Neural cell (in vitro differentiated cells): ENCODE data around the gene C11orf97. TPM values are rescaled to one million over a fixed set of nuclear protein-coding genes. Genes with fewer than 3 reads are reported as not detected.

Experiments
- H2AFZ ChIP-seq: fragments of 200-600, 300-800 bp; sonication (generic), shearing (Covaris generic); 2 replicates; pipeline ENCODE4 v1.6.0; 2014; ENCODE audit warnings: low read depth, mild to moderate bottlenecking, antibody characterized with exemption, low read length, moderate library complexity
- H3F3A ChIP-seq: fragments of 200-600 bp; shearing (Covaris generic); 2 replicates; pipeline ENCODE4 v1.6.1; 2016; ENCODE audit warnings: mild to moderate bottlenecking, moderate library complexity, mixed read lengths, antibody characterized with exemption, low read length; ENCODE audit not compliant: insufficient read depth, poor library complexity, severe bottlenecking
- H3K27ac ChIP-seq: fragments of 200-600, 300-800 bp; sonication (generic), shearing (Covaris generic); 2 replicates; pipeline ENCODE4 v1.5.1; 2014; ENCODE audit warnings: mild to moderate bottlenecking, low read length, moderate library complexity
- H3K27me3 ChIP-seq: fragments of 300-800, 200-600 bp; sonication (generic), shearing (Covaris generic); 2 replicates; pipeline ENCODE4 v1.6.0; 2014; ENCODE audit warnings: mild to moderate bottlenecking, low read depth, low read length, moderate library complexity; ENCODE audit not compliant: insufficient read depth
- H3K36me3 ChIP-seq: fragments of 300-800, 200-600 bp; sonication (generic), shearing (Covaris generic); 2 replicates; pipeline ENCODE4 v1.5.1; 2014; ENCODE audit warnings: mild to moderate bottlenecking, antibody characterized with exemption, low read length, moderate library complexity; ENCODE audit not compliant: insufficient read depth
- H3K4me2 ChIP-seq: fragments of 300-800, 200-600 bp; sonication (generic), shearing (Covaris generic); 2 replicates; pipeline ENCODE4 v1.6.0; 2014; ENCODE audit warnings: mild to moderate bottlenecking, low read length
- H3K4me3 ChIP-seq: fragments of 300-800, 200-600 bp; sonication (generic), shearing (Covaris generic); 2 replicates; pipeline ENCODE4 v1.5.1; 2014; ENCODE audit warnings: mild to moderate bottlenecking, low read length, moderate library complexity
- H3K79me2 ChIP-seq: fragments of 200-600 bp; shearing (Covaris generic); replicated peaks from 2 replicates; pipeline ENCODE4 v1.6.0; 2014; ENCODE audit warnings: mild to moderate bottlenecking, low read length, moderate library complexity; ENCODE audit not compliant: insufficient read depth
- H3K9ac ChIP-seq: fragments of 300-800, 200-600 bp; sonication (generic), shearing (Covaris generic); 2 replicates; pipeline ENCODE4 v1.6.1; 2016; ENCODE audit warnings: mild to moderate bottlenecking, low read length, mixed read lengths
- H3K9me2 ChIP-seq: fragments of 200-600 bp; shearing (Covaris generic); 2 replicates; pipeline ENCODE4 v1.6.1; 2016; ENCODE audit warnings: mild to moderate bottlenecking, low read length, mixed read lengths; ENCODE audit not compliant: insufficient read depth
- H3K9me3 ChIP-seq: fragments of 200-600, 300-800 bp; sonication (generic), shearing (Covaris generic); 2 replicates; pipeline ENCODE4 v1.6.1; 2016; ENCODE audit warnings: mild to moderate bottlenecking, mixed run types, low read length, moderate library complexity, mixed read lengths
- H4K20me1 ChIP-seq: fragments of 200-600 bp; shearing (Covaris generic); 2 replicates; pipeline ENCODE4 v1.6.1; 2016; ENCODE audit warnings: mild to moderate bottlenecking, mixed run types; ENCODE audit not compliant: insufficient read depth
- EP300 ChIP-seq: fragments of 450-650 bp; conservative IDR thresholded peaks from 2 replicates; pipeline ENCODE4 v1.6.1; 2014; ENCODE audit warnings: antibody characterized with exemption, mild to moderate bottlenecking, moderate library complexity; ENCODE audit not compliant: poor library complexity, severe bottlenecking
- EZH2 ChIP-seq: fragments of 200-600, 300-800 bp; shearing (Covaris generic), sonication (generic); IDR thresholded peaks from 2 replicates; pipeline ENCODE4 v1.6.1; 2014; ENCODE audit warnings: antibody characterized with exemption, low read length, borderline replicate concordance, mild to moderate bottlenecking; ENCODE audit not compliant: insufficient read depth, poor library complexity, severe bottlenecking
- MXI1 ChIP-seq: fragments of 450-650 bp; conservative IDR thresholded peaks from 2 replicates; pipeline ENCODE4 v1.6.1; 2014; ENCODE audit warnings: antibody characterized with exemption, mild to moderate bottlenecking; ENCODE audit not compliant: poor library complexity, severe bottlenecking
- POLR2AphosphoS5 ChIP-seq: IDR thresholded peaks from 2 replicates; pipeline ENCODE4 v1.6.1; 2012
- RAD21 ChIP-seq: fragments of 450-650 bp; conservative IDR thresholded peaks from 2 replicates; pipeline ENCODE4 v1.6.1; 2014; ENCODE audit warnings: antibody characterized with exemption, mild to moderate bottlenecking, moderate library complexity
- SMC3 ChIP-seq: fragments of 450-650 bp; conservative IDR thresholded peaks from 2 replicates; pipeline ENCODE4 v1.6.1; 2014; ENCODE audit warnings: antibody characterized with exemption, mild to moderate bottlenecking, moderate library complexity; ENCODE audit not compliant: poor library complexity
- TAF1 ChIP-seq: IDR thresholded peaks from 2 replicates; pipeline ENCODE4 v1.6.1; 2012; ENCODE audit warnings: low read depth
- polyA plus RNA-seq: library from polyadenylated mRNA; depleted of rRNA; stranded (reverse); fragments of >200 nt; gene quantifications from 2 replicates; pipeline ENCODE4 v1.2.3, GENCODE V29; 2014
- TF ChIP-seq, protein P1 (sequence below): IDR thresholded peaks from 2 replicates; pipeline ENCODE4 v1.6.1; 2012; ENCODE audit warnings: borderline replicate concordance
- TF ChIP-seq, protein P2 (sequence below): fragments of 450-650 bp; IDR thresholded peaks from 2 replicates; pipeline ENCODE4 v1.5.1; 2014; ENCODE audit warnings: antibody characterized with exemption, mild to moderate bottlenecking, moderate library complexity; ENCODE audit not compliant: poor library complexity, severe bottlenecking

C11orf97 gene
- polyA plus RNA-seq, 1 donor from 2014 or later = 0.47 TPM

DNA sequence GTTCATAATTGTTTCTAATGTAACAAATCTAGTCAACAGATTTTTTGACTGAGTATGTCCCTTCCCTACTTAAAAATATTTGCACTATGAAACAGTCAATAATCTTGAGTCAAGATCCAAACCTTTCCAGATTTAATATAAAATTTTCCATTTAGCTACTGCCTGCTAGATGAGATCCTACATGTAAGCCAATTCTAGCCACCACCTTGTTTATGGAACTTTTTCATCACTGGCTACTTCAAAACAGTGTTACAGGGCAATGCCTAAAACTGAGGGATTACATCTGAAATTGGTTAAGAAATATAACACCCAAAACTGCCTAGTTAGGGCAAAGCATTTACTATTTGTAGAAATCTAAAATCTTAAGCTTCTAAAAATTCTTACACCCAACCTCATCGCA is 20.9 kb downstream of the C11orf97 start:
- Histone ChIP-seq H3K9me2 (no peaks in the 10 kb centered on the region), H3K4me3 (no peak overlapping the region), H3K4me2 (no peak overlapping the region), H3K36me3 (no peaks in the 10 kb centered on the region), H2AFZ (no peak overlapping the region), H3K9ac (no peak overlapping the region), H4K20me1 (no peaks in the 10 kb centered on the region), H3K79me2 (no peaks in the 10 kb centered on the region), H3K27me3 (no peaks in the 10 kb centered on the region), H3K9me3 (no peaks in the 10 kb centered on the region), H3K27ac (no peak overlapping the region), H3F3A (no peaks in the 10 kb centered on the region)
- TF ChIP-seq, protein P1, sequence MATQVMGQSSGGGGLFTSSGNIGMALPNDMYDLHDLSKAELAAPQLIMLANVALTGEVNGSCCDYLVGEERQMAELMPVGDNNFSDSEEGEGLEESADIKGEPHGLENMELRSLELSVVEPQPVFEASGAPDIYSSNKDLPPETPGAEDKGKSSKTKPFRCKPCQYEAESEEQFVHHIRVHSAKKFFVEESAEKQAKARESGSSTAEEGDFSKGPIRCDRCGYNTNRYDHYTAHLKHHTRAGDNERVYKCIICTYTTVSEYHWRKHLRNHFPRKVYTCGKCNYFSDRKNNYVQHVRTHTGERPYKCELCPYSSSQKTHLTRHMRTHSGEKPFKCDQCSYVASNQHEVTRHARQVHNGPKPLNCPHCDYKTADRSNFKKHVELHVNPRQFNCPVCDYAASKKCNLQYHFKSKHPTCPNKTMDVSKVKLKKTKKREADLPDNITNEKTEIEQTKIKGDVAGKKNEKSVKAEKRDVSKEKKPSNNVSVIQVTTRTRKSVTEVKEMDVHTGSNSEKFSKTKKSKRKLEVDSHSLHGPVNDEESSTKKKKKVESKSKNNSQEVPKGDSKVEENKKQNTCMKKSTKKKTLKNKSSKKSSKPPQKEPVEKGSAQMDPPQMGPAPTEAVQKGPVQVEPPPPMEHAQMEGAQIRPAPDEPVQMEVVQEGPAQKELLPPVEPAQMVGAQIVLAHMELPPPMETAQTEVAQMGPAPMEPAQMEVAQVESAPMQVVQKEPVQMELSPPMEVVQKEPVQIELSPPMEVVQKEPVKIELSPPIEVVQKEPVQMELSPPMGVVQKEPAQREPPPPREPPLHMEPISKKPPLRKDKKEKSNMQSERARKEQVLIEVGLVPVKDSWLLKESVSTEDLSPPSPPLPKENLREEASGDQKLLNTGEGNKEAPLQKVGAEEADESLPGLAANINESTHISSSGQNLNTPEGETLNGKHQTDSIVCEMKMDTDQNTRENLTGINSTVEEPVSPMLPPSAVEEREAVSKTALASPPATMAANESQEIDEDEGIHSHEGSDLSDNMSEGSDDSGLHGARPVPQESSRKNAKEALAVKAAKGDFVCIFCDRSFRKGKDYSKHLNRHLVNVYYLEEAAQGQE = no peak
- no peak for TF ChIP-seq EZH2
- TF ChIP-seq SMC3 = no peak
- no peak for TF ChIP-seq TAF1
- no peak for TF ChIP-seq RAD21

DNA sequence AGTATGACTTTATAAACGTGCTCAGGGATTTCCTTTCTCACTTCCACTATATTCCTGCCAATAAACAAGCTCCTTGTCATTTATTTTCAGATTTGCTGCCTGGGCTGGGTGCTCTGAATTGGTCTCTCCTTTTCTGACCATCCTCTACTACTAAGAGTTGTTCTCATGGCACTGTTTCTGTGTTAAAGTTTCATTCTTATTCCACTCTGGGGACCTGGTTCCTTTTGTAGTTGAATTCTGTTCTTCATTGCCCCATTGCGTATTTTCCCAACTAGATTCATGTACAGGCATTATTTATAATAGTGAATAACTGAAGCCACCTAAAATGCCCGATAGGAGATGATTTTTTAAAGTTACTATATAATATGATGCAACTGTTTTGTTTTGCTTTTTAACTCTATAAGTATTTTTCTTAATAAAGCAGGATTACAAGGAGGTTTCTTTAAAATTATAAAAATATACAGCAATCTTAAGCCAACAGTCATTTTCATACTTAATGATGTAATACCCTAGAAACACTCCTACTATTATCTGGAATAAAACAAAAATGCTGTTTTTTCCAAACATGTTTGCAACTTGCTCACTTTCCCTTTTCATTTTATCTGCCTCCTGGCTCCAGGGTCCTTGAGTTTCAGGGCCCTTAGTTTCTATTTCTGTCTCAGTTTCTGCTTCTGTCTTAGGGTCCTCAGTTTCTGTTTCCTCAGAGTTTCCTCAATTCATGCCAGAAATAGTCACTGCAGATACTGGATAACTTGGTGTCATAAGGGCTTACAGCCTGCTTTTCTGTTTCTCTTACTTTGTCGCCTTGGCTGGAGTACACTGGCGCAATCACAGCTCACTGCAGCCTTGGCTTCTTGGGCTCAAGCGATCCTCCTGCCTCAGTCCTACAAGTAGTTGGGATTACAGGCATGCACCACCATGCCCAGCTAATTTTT is 21.7 kb downstream of the C11orf97 start:
- Histone ChIP-seq H3K27ac (no peak overlapping the region), H3K79me2 (no peaks in the 10 kb centered on the region)

More for the DNA sequence above, 21.7 kb downstream of the C11orf97 start:
- Histone ChIP-seq H3K4me2 (no peak overlapping the region), H3K27me3 (no peaks in the 10 kb centered on the region), H3K4me3 (no peak overlapping the region), H3K9ac (no peak overlapping the region), H3K9me3 (no peaks in the 10 kb centered on the region), H2AFZ (no peak overlapping the region), H3K9me2 (no peaks in the 10 kb centered on the region), H3K36me3 (no peaks in the 10 kb centered on the region), H3F3A (no peaks in the 10 kb centered on the region), H4K20me1 (no peaks in the 10 kb centered on the region)
- no peak for TF ChIP-seq EP300
- TF ChIP-seq, protein P1 = no peak
- no peak for TF ChIP-seq POLR2AphosphoS5
- TF ChIP-seq RAD21 = no peak
- no peak for TF ChIP-seq SMC3
- TF ChIP-seq TAF1 = no peak
- no peak for TF ChIP-seq MXI1
- TF ChIP-seq, protein P2, sequence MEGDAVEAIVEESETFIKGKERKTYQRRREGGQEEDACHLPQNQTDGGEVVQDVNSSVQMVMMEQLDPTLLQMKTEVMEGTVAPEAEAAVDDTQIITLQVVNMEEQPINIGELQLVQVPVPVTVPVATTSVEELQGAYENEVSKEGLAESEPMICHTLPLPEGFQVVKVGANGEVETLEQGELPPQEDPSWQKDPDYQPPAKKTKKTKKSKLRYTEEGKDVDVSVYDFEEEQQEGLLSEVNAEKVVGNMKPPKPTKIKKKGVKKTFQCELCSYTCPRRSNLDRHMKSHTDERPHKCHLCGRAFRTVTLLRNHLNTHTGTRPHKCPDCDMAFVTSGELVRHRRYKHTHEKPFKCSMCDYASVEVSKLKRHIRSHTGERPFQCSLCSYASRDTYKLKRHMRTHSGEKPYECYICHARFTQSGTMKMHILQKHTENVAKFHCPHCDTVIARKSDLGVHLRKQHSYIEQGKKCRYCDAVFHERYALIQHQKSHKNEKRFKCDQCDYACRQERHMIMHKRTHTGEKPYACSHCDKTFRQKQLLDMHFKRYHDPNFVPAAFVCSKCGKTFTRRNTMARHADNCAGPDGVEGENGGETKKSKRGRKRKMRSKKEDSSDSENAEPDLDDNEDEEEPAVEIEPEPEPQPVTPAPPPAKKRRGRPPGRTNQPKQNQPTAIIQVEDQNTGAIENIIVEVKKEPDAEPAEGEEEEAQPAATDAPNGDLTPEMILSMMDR = no peak
- no peak for TF ChIP-seq EZH2
